Keratinocyte (primary cell): ENCODE measurements around the gene PIK3C3. TPM values are rescaled to one million over a fixed set of nuclear protein-coding genes. Genes with fewer than 3 reads are reported as not detected.

Experiments used
- DNase-seq: peaks from one replicate; pipeline ENCODE4 v3.0.0-alpha.2; 2011; ENCODE audit warnings: low read depth, missing footprints, low spot score
- FAIRE-seq: peaks from 2 replicates; lab custom pipeline; 2011; peaks lifted over from hg19 to GRCh38; lab: Jason Lieb, UNC
- H2AFZ ChIP-seq: 2 replicates; pipeline ENCODE4 v1.6.0; 2012; ENCODE audit warnings: low read length, control low read depth, inconsistent platforms; ENCODE audit not compliant: control insufficient read depth
- H3K27ac ChIP-seq: 2 replicates; pipeline ENCODE4 v1.5.1; 2011; ENCODE audit warnings: low read length; ENCODE audit not compliant: control insufficient read depth, insufficient read depth
- H3K27me3 ChIP-seq: 3 replicates; pipeline ENCODE4 v1.6.0; 2011; ENCODE audit warnings: low read length; ENCODE audit not compliant: control insufficient read depth, insufficient read depth; ENCODE audit errors: extremely low read depth
- H3K36me3 ChIP-seq, 2 experiments: 2 replicates in 1 of 2; 3 replicates in 1 of 2; pipeline ENCODE4 v1.5.1; 2011; ENCODE audit warnings: low read length in 2 of 2, mild to moderate bottlenecking in 1 of 2; ENCODE audit not compliant: control insufficient read depth in 2 of 2, insufficient read depth in 2 of 2; ENCODE audit errors: extremely low read depth in 1 of 2
- H3K4me1 ChIP-seq: 3 replicates; pipeline ENCODE4 v1.5.1; 2011; ENCODE audit warnings: low read length; ENCODE audit not compliant: control insufficient read depth, insufficient read depth; ENCODE audit errors: extremely low read depth
- H3K4me2 ChIP-seq: 3 replicates; pipeline ENCODE4 v1.6.0; 2011; ENCODE audit warnings: low read depth, low read length; ENCODE audit not compliant: control insufficient read depth, insufficient read depth; ENCODE audit errors: extremely low read depth
- H3K4me3 ChIP-seq, 3 experiments: fragments of 200-600 bp in 1 of 3; sonication (generic) in 1 of 3; 2 replicates in 2 of 3; 3 replicates in 1 of 3; pipeline ENCODE4 v1.5.1; 2011 to 2016; ENCODE audit warnings: low read length in 3 of 3, mild to moderate bottlenecking in 3 of 3, control low read depth in 2 of 3, inconsistent platforms in 1 of 3, low read depth in 1 of 3, mixed read lengths in 1 of 3, mixed run types in 1 of 3, moderate library complexity in 1 of 3; ENCODE audit not compliant: control insufficient read depth in 2 of 3, insufficient read depth in 2 of 3; ENCODE audit errors: extremely low read depth in 1 of 3
- H3K79me2 ChIP-seq: 2 replicates; pipeline ENCODE4 v1.6.0; 2012; ENCODE audit warnings: low read length; ENCODE audit not compliant: control insufficient read depth, insufficient read depth
- H3K9ac ChIP-seq: 3 replicates; pipeline ENCODE4 v1.6.0; 2011; ENCODE audit warnings: low read length; ENCODE audit not compliant: control insufficient read depth, insufficient read depth; ENCODE audit errors: extremely low read depth
- H3K9me1 ChIP-seq: 3 replicates; pipeline ENCODE4 v1.6.0; 2011; ENCODE audit warnings: low read length; ENCODE audit not compliant: control insufficient read depth, insufficient read depth; ENCODE audit errors: extremely low read depth
- H3K9me3 ChIP-seq: 2 replicates; pipeline ENCODE4 v1.5.1; 2012; ENCODE audit warnings: low read depth, low read length; ENCODE audit not compliant: control insufficient read depth
- H4K20me1 ChIP-seq: 3 replicates; pipeline ENCODE4 v1.6.0; 2011; ENCODE audit warnings: low read length; ENCODE audit not compliant: control insufficient read depth, insufficient read depth; ENCODE audit errors: extremely low read depth
- EZH2 ChIP-seq: IDR thresholded peaks from one replicate; pipeline ENCODE4 v1.6.1; 2012; ENCODE audit warnings: inconsistent platforms, mild to moderate bottlenecking, low read length, moderate library complexity
- dilution Hi-C: fragments of 300-500 bp; cut with MboI; formaldehyde crosslinking; loops from one replicate; pipeline ENCODE4 v1.7.0; 2020; ENCODE audit warnings: low sequenced_read_pairs; ENCODE audit not compliant: extremely low pct_ligation_motif_present
- polyA plus RNA-seq, 5 experiments: library from polyadenylated mRNA; depleted of rRNA in 3 of 5; stranded (reverse) in 3 of 5; stranded (forward) in 1 of 5; unstranded in 1 of 5; fragments of >200 nt; gene quantifications; 1 replicate in 1 of 5; 2 replicates in 3 of 5; 3 replicates in 1 of 5; pipeline versions ENCODE4 v1.2.1 to v1.2.3, GENCODE V29; 2011 to 2012; ENCODE audit warnings: missing spikeins in 2 of 5, low read depth in 1 of 5, low replicate concordance in 1 of 5
- TF ChIP-seq, protein P1 (sequence below), 3 experiments: IDR thresholded peaks in 1 of 3; conservative IDR thresholded peaks in 1 of 3; optimal IDR thresholded peaks in 1 of 3; 2 replicates in 2 of 3; 3 replicates in 1 of 3; pipeline versions ENCODE3 to v1.5.1; 2011; ENCODE audit warnings: low read length in 3 of 3, mild to moderate bottlenecking in 3 of 3, moderate library complexity in 2 of 3, control low read depth in 1 of 3, inconsistent platforms in 1 of 3; ENCODE audit not compliant: insufficient read depth in 2 of 3; ENCODE audit errors: extremely low read depth in 1 of 3

The PIK3C3 gene
- polyA plus RNA-seq, 1 donor (not counting 4 experiments of a cell fraction or from before 2014, with no cell fraction given) = 65.0 TPM

GRCh38 chr18:42112657-42113420, 157.8 kb downstream of the PIK3C3 start:
- dilution Hi-C loops = no loop called here
- no peaks in the 10 kb centered on the region for H3K9me1 ChIP-seq
- H2AFZ ChIP-seq = no peak overlapping the region
- DNase-seq = no peak
- FAIRE-seq = no peak
- no peaks in the 10 kb centered on the region for H4K20me1 ChIP-seq
- H3K4me1 ChIP-seq = no peaks in the 10 kb centered on the region
- no peak overlapping the region for H3K9ac ChIP-seq
- no peaks in the 10 kb centered on the region for H3K36me3 ChIP-seq
- no peaks in the 10 kb centered on the region for H3K27me3 ChIP-seq
- no peak overlapping the region for H3K4me2 ChIP-seq
- no peak overlapping the region for H3K27ac ChIP-seq
- H3K9me3 ChIP-seq = no peaks in the 10 kb centered on the region
- TF ChIP-seq, protein P1, sequence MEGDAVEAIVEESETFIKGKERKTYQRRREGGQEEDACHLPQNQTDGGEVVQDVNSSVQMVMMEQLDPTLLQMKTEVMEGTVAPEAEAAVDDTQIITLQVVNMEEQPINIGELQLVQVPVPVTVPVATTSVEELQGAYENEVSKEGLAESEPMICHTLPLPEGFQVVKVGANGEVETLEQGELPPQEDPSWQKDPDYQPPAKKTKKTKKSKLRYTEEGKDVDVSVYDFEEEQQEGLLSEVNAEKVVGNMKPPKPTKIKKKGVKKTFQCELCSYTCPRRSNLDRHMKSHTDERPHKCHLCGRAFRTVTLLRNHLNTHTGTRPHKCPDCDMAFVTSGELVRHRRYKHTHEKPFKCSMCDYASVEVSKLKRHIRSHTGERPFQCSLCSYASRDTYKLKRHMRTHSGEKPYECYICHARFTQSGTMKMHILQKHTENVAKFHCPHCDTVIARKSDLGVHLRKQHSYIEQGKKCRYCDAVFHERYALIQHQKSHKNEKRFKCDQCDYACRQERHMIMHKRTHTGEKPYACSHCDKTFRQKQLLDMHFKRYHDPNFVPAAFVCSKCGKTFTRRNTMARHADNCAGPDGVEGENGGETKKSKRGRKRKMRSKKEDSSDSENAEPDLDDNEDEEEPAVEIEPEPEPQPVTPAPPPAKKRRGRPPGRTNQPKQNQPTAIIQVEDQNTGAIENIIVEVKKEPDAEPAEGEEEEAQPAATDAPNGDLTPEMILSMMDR (optimal IDR thresholded peaks at IDR 0.05 in 1 of 3, IDR thresholded peaks at IDR 0.05 in 1 of 3, conservative IDR thresholded peaks at IDR 0.05 in 1 of 3; ENCODE audit: extremely low read depth in 1 of 3, insufficient read depth in 2 of 3, low read length in 3 of 3) = no peak
- no peak for TF ChIP-seq EZH2
- no peaks in the 10 kb centered on the region for H3K79me2 ChIP-seq
- H3K4me3 ChIP-seq = no peak overlapping the region

GRCh38 chr18:42113529-42114191, 158.6 kb downstream of the PIK3C3 start:
- Histone ChIP-seq H2AFZ (peak overlapping the region; percentile 74), H3K79me2 (no peaks in the 10 kb centered on the region), H3K4me2 (no peak overlapping the region), H3K4me1 (no peaks in the 10 kb centered on the region), H3K27me3 (no peaks in the 10 kb centered on the region), H3K9me1 (no peaks in the 10 kb centered on the region), H3K9me3 (no peaks in the 10 kb centered on the region), H3K4me3 (no peak overlapping the region), H3K9ac (no peak overlapping the region), H3K27ac (no peak overlapping the region), H4K20me1 (no peaks in the 10 kb centered on the region), H3K36me3 (no peaks in the 10 kb centered on the region)
- dilution Hi-C loops = no loop called here
- TF ChIP-seq, protein P1 (optimal IDR thresholded peaks at IDR 0.05 in 1 of 3, IDR thresholded peaks at IDR 0.05 in 1 of 3, conservative IDR thresholded peaks at IDR 0.05 in 1 of 3; ENCODE audit: extremely low read depth in 1 of 3, insufficient read depth in 2 of 3, low read length in 3 of 3) = no peak
- no peak for TF ChIP-seq EZH2
- DNase-seq (no peak), FAIRE-seq (no peak)
